Measurements from ENCODE around the gene SNX10.

Gene SNX10

DNA sequence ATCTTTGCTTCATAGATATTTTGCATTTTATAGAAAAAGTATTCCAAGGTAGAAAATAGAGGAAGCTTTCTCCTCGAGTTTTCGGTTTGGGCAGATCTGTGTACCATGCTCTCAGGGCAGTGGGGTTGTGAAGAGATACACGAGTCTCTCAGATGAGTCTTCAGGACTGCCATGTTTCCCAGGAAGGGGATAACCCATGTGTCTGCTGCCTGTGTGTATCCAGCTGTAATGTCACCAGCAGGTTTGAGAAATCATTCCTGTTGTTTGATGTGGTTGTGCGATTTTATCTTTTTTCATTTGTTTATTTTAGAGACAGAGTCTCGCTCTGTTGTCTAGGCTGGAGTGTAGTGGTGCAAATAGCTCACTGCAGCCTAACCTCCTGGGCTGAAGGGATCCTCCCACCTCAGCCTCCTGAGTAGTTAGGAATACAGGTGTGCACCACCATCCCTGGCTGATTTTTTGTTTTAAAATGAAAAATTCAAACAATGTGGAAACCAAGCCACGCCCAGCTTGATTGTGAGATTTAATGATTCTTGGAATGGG, 48.9 kb downstream of the SNX10 start:
- no peak for DNase-seq

GRCh38 chr7:26343320-26343832, 51.7 kb downstream of the SNX10 start:
- DNase-seq, result no peak

DNA sequence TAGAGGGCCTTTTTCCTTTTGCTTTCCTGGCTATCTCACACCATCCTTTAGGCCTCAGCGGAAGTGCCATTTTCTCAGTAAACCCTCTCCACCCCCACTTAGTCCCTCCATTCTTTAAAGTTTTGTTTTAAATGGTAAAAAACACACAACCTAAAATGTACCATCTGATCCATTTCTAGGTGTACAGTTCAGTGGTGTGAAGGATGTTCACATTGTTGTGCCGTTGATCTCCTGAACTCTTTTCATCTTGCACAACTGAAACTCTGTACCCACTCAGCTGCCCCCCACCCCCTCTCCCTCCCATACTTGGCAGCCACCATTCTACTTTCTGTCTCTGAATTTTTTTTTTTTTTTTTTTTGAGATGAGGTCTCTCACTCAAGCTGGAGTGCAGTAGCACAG, 52.2 kb downstream of the SNX10 start:
- DNase-seq, result no peak

DNA sequence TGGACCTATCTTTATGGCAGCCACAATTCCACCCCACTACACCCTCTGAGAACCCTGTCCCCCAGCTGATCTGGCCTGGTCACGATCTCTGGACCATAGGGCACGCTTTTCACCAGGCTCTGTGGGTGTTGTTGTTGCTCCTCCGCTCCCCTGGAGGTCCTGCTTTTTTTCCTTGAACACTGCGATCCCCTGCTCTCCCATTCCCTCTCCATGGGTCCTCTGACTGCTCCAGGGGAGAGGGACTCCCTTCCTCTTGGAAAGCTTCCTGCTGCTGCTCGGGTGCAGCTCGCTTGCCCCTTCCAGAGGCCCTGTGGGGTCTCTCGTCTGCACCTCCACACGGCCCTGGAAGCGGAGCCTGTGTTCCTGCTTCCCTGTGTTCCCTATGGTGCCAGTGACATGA, 53.5 kb downstream of the SNX10 start:
- DNase-seq, result no peak

- no peak for DNase-seq
Observed at GRCh38 chr7:26345837-26346236, 54.2 kb downstream of the SNX10 start.

GRCh38 chr7:26346611-26347203, 55.0 kb downstream of the SNX10 start:
- no peak for DNase-seq

- DNase-seq, result no peak
Observed at GRCh38 chr7:26348234-26348851, 56.7 kb downstream of the SNX10 start.

DNA sequence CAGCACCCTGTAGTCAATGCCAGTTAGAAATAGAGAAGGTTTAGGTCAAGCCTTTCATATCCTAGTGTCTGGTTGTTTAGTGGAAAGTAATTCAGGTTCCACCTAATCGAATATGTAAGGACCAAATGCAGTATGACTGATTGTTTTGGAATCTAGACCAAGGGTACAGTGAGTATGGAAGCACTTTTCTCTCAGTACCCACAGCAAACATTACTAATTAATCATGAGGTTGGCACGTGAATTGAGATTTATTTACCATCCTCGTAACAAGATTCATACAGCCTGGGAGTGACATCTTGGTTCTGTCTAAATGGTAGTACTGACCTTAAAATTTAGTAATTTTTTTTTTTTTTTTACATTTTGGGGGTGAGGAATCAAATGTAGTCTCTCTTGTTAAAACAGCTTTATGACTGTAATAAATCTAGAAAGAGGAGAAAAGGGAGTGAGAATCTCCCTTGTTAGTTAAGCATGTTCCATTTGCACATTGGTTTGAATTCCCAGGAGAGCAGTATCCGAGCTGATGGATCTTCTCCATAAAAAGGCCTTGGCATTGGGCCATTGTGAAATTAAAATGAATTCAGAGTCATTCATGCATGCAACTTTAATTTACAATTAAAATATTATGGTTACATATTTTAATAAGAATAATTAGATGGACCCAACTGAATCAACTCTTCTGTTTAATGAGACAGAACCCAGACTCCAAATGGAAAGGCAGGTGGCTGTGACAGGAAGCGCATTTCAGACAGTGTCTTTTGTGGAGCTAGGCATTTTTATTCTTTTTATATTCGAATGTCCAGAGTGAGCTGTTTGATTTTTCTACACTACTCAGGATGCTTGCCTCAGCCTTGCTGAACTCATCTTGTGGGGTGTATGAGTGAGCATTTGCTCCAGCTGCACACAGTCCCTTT, 57.6 kb downstream of the SNX10 start:
- DNase-seq, result no peak

DNA sequence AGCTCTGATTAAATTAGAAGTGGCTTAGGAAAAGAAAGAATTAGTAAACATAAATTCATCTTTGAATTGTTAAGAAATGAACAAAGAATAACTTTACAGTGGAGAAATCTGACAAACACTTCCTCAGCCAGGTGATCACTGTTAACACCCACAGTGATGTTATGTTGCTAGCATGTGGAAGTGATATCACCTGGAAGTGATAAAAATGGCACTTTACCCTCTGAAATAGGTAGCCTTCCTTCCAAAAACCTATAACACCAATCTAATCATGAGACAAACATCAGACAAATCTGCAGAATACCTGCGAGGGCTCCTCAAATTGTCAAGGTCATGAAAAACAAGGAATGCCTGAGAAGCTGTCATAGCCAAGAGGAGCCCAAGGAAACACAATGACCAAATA, 59.5 kb downstream of the SNX10 start:
- DNase-seq, result no peak

- DNase-seq, result no peak
Observed at GRCh38 chr7:26356229-26356628, 64.6 kb downstream of the SNX10 start.

DNA sequence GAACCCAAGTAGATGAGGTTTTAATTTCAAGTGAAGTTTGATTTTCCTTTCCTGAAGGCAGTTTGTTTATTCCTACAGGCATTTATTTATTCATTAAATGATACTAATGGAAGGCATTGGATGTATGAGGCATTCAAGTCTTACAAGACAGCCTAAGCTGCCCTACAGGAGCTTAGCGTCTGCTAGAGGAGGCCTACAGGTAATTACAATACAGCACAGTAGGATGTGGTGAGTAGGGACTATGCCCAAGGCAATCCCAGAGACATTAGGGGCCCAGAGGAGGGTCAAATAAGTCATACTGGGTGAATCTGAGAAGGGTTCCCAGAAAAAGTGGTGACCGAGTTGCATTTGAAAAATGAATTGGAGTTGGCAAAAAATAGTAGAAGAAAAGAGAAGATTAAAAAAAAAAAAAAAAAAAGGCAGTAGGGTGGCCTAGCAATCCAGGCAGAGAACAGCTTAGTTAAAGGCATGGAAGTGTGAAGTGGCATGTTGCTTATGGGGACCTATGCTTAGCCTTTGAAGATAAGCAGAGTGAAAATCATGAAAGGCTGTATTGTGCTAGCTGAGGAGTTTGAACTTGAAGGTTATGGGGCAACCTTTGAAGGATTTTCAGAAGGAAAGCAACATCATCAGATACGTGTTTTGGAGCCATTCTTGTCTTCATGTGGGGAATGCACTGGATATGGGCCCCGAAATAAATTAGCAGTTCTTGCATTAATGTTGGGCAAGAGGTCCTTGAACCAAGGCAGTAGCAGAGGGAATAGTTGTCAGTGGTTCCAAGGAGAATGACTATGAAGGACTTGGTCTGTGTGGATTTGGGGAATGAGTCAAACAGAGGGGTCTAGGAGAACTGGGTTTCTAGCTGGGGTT, 65.5 kb downstream of the SNX10 start:
- DNase-seq, result no peak

DNA sequence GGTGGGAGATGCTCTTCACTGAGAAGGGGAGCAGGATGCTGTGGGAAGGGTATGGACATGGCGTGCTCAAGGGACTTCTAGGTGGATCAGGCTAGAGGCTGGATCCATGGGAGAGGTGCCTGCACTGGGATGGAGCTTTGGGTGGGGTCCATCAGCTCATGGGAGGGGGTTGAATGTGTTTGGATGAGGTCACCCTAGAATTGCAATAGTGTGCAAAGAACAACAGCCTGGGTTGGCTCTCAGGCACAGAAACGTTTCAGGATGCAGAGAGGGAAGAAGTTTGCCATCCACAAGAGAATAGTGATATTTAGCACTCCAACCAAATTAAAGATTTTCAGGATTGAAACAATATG, 66.1 kb downstream of the SNX10 start:
- no peak for DNase-seq

DNA sequence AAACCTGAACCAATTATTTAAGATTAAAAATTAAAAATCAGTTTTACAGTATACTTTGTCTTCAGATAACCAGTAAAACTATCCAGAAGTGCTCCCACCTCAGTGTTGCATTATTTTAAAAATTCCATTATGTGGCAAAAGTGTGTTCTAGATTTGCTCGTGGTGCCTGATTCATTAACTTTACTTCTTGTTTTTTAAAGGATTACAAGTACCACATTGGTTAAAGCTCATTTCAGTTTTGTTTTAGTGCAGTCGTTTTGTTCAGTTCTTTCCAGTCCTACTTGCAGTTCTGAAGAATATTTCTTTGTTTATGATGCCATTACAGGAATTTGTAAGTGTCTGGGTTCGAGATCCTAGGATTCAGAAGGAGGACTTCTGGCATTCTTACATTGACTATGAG, 69.0 kb downstream of the SNX10 start:
- no peak for DNase-seq

DNA sequence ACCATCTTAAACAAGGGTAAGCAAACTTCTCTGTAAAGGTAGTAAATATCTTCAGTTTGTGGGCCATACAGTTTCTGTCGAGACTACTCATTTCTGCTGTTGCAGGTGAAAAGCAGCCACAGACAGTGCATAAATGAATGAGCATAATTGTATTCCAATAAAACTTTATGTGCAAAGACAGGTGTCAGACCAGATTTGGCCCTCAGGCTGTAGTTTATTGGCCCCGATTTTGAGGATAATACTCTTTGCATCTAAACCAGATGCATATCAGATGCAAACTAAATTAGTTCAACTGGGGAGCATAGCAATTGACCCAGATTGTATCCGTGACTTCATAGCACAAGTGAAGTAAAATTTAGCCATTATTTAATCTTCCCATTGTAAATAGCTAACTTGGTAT, 70.0 kb downstream of the SNX10 start:
- no peak for DNase-seq

GRCh38 chr7:26363465-26363864, 71.8 kb downstream of the SNX10 start:
- DNase-seq, result no peak

GRCh38 chr7:26365077-26365900, 73.6 kb downstream of the SNX10 start:
- peak; percentile 55 for DNase-seq

GRCh38 chr7:26365901-26366275, 74.2 kb downstream of the SNX10 start:
- no peak for DNase-seq

- DNase-seq, result no peak
Observed at GRCh38 chr7:26367219-26367711, 75.6 kb downstream of the SNX10 start.

- no peak for DNase-seq
Observed at GRCh38 chr7:26368542-26368941, 76.9 kb downstream of the SNX10 start.

- no peak for DNase-seq
Observed at GRCh38 chr7:26369593-26369992, 77.9 kb downstream of the SNX10 start.

DNA sequence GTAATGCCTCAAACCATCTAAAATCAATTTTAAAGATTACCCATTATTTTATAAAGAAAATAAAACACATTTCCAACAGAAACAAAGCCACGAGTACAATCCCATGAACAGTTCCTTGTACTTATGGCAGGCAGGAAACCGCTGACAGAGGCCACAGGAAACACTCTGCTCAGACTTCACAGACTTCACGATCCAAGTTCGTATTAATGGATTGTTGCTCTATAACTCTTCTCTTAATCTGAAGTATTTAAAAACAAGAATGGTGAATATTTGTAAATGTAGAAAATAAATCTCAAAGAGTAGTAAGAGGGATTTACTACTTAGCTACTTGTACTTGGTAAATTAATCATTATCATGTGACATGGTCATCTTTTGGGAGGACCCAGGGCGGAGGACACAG, 78.3 kb downstream of the SNX10 start:
- DNase-seq, result no peak

DNA sequence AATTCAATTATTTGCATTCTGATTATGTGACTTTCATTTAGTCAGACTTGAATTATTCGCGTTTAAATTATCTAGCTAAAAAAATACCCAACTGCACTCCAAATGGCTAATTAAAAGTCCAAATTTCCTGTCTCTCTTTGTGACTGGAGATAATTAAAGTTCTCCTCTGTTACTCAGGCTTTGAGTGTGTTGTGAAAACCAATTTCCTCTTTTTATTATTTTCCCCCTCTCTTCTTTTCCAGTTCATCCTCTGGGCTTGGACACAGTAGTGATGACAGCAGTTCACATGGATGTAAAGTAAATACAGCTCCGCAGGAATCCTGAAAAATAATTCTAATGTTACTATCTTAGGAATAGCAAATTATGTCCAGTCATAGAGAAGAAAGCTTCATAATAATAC, 80.6 kb downstream of the SNX10 start:
- DNase-seq, result no peak

All from CD4-positive, alpha-beta T cell treated with Interferon gamma for 1 hour (primary cell).